Measurements from ENCODE around the gene ZNF827.

GRCh38 chr4:145840162-145840768 lies 98.4 kb downstream of the ZNF827 start:
- TF ChIP-seq CTCF (IDR thresholded peaks at IDR 0.05 in 4 of 5, conservative IDR thresholded peaks at IDR 0.05 in 1 of 5) (peak; percentile 28 to 63 (median 45)), POLR2A (IDR thresholded peaks at IDR 0.05) (no peak)

Data from gastrocnemius medialis (tissue), 4 donors.